ENCODE data around the gene TPK1. TPM values are rescaled to one million over a fixed set of nuclear protein-coding genes. Genes with fewer than 3 reads are reported as not detected.
"Not testable (repeated sequence)": the region's sequence is repeated elsewhere in the genome, so short reads cannot be mapped to it uniquely, and the experiment has no call there.

The TPK1 gene
- total RNA-seq, 2 donors from 2014 or later, result 4.1 to 6.4 TPM

DNA sequence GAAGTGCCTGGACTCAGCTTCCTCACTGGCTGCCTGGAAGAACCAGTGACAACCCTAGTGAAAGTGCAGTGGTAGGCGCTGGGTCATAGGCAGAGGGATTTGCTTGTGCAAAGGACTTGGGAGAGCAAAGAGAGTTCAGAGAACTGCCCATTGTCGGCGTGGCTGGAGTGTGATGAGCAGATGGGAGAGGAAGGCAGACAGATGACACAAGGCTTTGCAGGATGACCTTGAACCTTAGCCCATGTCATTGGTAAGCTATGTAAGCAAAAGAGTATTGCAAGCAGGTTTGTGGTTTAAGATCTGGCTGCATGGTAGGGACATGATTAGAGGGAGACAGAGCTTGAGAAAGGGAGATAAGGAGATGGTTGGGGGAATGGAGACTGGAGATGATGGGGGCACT, 397.1 kb downstream of the TPK1 start:
- H3K27ac ChIP-seq, result no peak overlapping the region
- H3K27me3 ChIP-seq, result no peaks in the 10 kb centered on the region
- no peaks in the 10 kb centered on the region for H3K4me1 ChIP-seq
- no peaks in the 10 kb centered on the region for H3K9me3 ChIP-seq
- no peak overlapping the region for H3K4me3 ChIP-seq
- TF ChIP-seq, protein P1, sequence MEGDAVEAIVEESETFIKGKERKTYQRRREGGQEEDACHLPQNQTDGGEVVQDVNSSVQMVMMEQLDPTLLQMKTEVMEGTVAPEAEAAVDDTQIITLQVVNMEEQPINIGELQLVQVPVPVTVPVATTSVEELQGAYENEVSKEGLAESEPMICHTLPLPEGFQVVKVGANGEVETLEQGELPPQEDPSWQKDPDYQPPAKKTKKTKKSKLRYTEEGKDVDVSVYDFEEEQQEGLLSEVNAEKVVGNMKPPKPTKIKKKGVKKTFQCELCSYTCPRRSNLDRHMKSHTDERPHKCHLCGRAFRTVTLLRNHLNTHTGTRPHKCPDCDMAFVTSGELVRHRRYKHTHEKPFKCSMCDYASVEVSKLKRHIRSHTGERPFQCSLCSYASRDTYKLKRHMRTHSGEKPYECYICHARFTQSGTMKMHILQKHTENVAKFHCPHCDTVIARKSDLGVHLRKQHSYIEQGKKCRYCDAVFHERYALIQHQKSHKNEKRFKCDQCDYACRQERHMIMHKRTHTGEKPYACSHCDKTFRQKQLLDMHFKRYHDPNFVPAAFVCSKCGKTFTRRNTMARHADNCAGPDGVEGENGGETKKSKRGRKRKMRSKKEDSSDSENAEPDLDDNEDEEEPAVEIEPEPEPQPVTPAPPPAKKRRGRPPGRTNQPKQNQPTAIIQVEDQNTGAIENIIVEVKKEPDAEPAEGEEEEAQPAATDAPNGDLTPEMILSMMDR (IDR thresholded peaks at IDR 0.05), result no peak
- no peak for DNase-seq (ENCODE audit: low spot score)
- no peaks in the 10 kb centered on the region for H3K36me3 ChIP-seq

DNA sequence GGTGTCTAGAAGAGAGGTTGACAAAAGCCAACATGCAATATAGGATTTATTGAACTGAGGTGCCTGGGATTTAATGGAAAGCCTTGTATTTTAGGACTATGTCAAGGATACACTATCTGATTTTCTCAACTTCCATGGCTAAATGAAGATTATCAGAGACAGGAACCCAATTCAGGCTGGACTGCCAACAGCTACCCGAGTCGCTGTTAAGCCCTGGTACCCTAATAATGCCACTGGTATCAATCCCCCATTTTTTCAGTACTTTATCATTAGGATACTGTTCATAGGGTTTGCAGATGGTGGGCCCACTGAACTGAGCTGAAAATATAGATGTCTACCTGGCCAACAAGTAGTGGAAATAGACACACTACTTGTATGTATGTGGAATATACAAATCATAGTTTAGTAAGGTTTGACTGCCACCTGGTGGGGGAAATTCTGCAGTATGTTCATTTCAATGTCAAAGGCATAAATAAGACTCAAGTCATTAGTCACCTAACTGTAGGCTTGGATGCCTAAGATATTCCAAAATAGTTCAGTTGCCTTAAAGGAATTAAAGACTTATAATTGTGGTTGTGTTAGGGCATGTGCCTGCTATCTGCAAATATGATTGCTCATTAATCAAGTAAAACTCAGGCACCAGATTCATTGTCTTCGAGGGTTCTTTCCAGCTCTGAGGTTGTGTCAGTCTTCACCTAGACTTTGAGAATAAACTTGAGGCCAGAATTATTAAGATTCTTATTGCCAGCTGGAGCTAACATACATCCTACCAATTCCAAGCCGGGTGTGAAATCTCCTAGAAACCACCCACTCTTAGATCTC, 398.3 kb downstream of the TPK1 start:
- DNase-seq (ENCODE audit: low spot score), result no peak
- no peak overlapping the region for H3K4me3 ChIP-seq
- H3K27me3 ChIP-seq, result no peaks in the 10 kb centered on the region
- TF ChIP-seq, protein P1 (IDR thresholded peaks at IDR 0.05), result peak; percentile 25 to 61
- H3K36me3 ChIP-seq, result no peaks in the 10 kb centered on the region
- no peak overlapping the region for H3K27ac ChIP-seq
- no peaks in the 10 kb centered on the region for H3K9me3 ChIP-seq
- H3K4me1 ChIP-seq, result no peaks in the 10 kb centered on the region

DNA sequence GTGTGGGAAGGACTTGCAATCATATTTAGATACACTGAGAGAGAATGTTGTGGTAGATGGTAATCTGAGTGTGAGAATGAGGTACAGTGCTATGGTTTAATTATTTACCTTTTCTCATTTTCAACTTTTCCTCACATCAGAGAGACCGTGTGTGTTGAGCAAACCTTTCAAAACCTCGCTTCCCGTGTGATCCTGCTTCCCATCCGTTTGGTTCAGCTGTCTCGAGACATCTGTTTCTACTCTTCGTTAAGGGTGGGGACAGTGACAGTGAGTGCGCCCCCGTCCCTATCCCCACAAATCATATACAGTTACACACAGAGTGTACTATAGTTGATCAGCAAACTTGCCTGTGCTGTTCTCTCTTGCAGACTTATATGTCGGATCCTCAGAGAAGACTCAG, 399.4 kb downstream of the TPK1 start:
- no peaks in the 10 kb centered on the region for H3K9me3 ChIP-seq
- H3K4me3 ChIP-seq, result no peak overlapping the region
- DNase-seq (ENCODE audit: low spot score), result no peak
- TF ChIP-seq, protein P1 (IDR thresholded peaks at IDR 0.05), result no peak
- no peaks in the 10 kb centered on the region for H3K4me1 ChIP-seq
- H3K27ac ChIP-seq, result no peak overlapping the region
- H3K36me3 ChIP-seq, result no peaks in the 10 kb centered on the region
- H3K27me3 ChIP-seq, result no peaks in the 10 kb centered on the region

DNA sequence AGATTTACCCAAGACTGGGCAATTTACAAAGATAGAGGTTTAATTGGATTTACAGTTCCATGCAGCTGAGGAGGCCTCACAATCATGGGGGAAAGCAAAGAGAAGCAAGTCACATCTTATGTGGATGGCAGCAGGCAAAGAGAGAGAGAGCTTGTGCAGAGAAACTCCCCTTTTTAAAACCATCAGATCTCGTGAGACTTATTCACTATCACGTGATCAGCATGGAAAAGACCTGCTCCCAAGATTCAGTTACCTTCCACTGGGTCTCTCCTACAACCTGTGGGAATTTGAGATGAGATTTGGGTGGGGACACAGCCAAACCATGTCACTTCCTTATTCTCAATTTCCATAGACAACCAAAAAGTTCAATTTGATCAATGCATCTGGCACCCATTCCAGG, 407.4 kb downstream of the TPK1 start:
- H3K9me3 ChIP-seq, result peaks cover 0 to 5% of the 10 kb centered on the region in 2 donors
- TF ChIP-seq, protein P1 (IDR thresholded peaks at IDR 0.05), result no peak
- H3K27ac ChIP-seq, result no peak overlapping the region
- no peaks in the 10 kb centered on the region for H3K4me1 ChIP-seq
- no peaks in the 10 kb centered on the region for H3K36me3 ChIP-seq
- no peak for DNase-seq (ENCODE audit: low spot score)
- no peaks in the 10 kb centered on the region for H3K27me3 ChIP-seq
- no peak overlapping the region for H3K4me3 ChIP-seq

DNA sequence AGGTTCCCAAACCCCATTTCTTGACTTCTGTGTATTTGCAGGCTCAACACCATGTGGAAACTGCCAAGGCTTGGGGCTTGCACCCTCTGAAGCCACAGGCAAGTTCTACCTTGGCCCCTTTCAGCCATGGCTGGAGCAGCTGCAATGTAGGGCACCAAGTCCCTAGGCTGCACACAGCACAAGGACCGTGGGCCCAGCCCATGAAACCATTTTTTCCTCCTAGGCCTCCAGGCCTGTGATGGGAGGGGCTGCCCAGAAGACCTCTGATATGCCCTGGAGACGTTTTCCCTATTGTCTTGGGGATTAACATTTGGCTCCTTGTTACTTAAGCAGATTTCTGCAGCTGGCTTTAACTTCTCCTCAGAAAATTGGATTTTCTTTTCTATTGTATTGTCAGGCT, 408.3 kb downstream of the TPK1 start:
- H3K36me3 ChIP-seq; H3K4me3 ChIP-seq; H3K27ac ChIP-seq; DNase-seq (ENCODE audit: low spot score); H3K27me3 ChIP-seq; H3K9me3 ChIP-seq; H3K4me1 ChIP-seq: not testable (repeated sequence)

DNA sequence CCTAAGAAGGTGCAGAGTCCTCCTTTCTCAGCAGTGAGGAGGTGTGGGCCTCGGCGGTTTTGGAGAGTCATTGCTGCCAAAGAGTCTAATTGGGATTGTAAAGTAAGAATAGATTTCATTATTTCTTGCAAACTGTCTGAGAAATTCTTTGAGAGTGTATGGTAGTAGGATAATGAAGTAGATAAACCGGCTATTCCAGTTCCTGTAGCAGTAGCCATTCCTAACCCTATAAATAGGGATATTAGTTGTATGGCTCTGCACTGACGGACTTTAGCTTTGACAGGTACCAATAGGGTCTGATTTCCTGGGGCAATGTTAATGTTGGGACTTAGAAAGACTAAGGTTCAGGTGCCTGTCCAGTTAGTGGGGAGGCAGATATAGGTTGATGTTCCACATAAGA, 416.9 kb downstream of the TPK1 start:
- not testable (repeated sequence) for H3K9me3 ChIP-seq

DNA sequence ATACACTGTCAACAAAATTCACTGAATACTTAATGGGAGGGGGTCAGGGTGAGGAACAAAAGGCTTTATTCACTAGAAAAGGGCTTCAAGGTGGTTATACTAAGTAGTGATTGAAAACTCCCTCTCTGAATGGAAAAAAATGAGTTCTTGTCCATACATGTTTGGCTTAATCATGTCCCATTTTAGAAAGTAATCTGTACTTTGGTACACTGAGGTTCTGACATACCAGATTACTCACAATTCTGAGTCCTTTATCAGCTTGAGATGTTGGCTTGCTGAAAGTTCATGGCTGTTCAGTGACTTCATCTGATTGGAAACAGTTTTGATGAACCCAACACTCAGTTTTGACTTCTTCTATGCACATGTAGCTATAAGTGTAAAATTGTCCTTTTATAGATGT, 419.5 kb downstream of the TPK1 start:
- no peak for DNase-seq (ENCODE audit: low spot score)
- no peaks in the 10 kb centered on the region for H3K36me3 ChIP-seq
- no peak overlapping the region for H3K4me3 ChIP-seq
- H3K27me3 ChIP-seq, result no peaks in the 10 kb centered on the region
- no peaks in the 10 kb centered on the region for H3K9me3 ChIP-seq
- no peaks in the 10 kb centered on the region for H3K4me1 ChIP-seq
- H3K27ac ChIP-seq, result no peak overlapping the region
- TF ChIP-seq, protein P1 (IDR thresholded peaks at IDR 0.05), result no peak

More for the DNA sequence above, 416.9 kb downstream of the TPK1 start:
- not testable (repeated sequence) for H3K36me3 ChIP-seq; H3K4me3 ChIP-seq; DNase-seq (ENCODE audit: low spot score); H3K4me1 ChIP-seq; H3K27ac ChIP-seq; H3K27me3 ChIP-seq

Data from right atrium auricular region (tissue), 2 donors.